HepG2 (cell line): ENCODE data around the gene ADCYAP1R1.

Experiments used
- CTCF ChIP-seq: sonication (generic); formaldehyde crosslinking; IDR thresholded peaks from 2 replicates; pipeline ENCODE4 v1.5.0; 2020; ENCODE audit warnings: mild to moderate bottlenecking, missing genetic modification reagents, moderate library complexity
- MXI1 ChIP-seq: IDR thresholded peaks from 3 replicates; pipeline ENCODE4 v1.6.1; 2012; ENCODE audit warnings: low read depth, low read length, inconsistent platforms, borderline replicate concordance
- NBN ChIP-seq: fragments of 450-650 bp; conservative IDR thresholded peaks from 2 replicates; pipeline ENCODE4 v1.6.1; 2017
- NFATC3 ChIP-seq: sonication (generic); formaldehyde crosslinking; IDR thresholded peaks from 2 replicates; pipeline ENCODE4 v1.5.1; 2020; ENCODE audit warnings: mild to moderate bottlenecking, missing genetic modification reagents
- NPAS2 ChIP-seq: sonication (generic); formaldehyde crosslinking; IDR thresholded peaks from 2 replicates; pipeline ENCODE4 v1.8.0; 2022; ENCODE audit warnings: mild to moderate bottlenecking, missing genetic modification reagents, borderline replicate concordance
- PRPF4 ChIP-seq: fragments of 200-400 bp; formaldehyde crosslinking; IDR thresholded peaks from 2 replicates; pipeline ENCODE4 v1.6.1; 2016; ENCODE audit warnings: low read length, low read depth; ENCODE audit not compliant: poor library complexity, severe bottlenecking
- SATB2 ChIP-seq: sonication (generic); formaldehyde crosslinking; IDR thresholded peaks from 2 replicates; pipeline ENCODE4 v1.5.0; 2020; ENCODE audit warnings: missing genetic modification reagents
- TBX3 ChIP-seq: fragments of 450-650 bp; IDR thresholded peaks from 2 replicates; pipeline ENCODE4 v1.6.1; 2017; ENCODE audit warnings: antibody characterized with exemption, mild to moderate bottlenecking, inconsistent platforms, borderline replicate concordance
- ZNF780A ChIP-seq: sonication (generic); formaldehyde crosslinking; IDR thresholded peaks from 2 replicates; pipeline ENCODE4 v1.8.0; 2022; ENCODE audit warnings: mild to moderate bottlenecking, missing genetic modification reagents, moderate library complexity
- ZNF850 ChIP-seq: sonication (generic); formaldehyde crosslinking; conservative IDR thresholded peaks from 2 replicates; pipeline ENCODE4 v1.9.0; 2021; ENCODE audit warnings: mild to moderate bottlenecking, missing genetic modification reagents

GRCh38 chr7:31004393-31004792 is 47.7 kb upstream of the ADCYAP1R1 start:
- TF ChIP-seq NPAS2 (CRISPR knock-in tag), result no peak
- no peak for TF ChIP-seq ZNF850
- no peak for TF ChIP-seq MXI1
- TF ChIP-seq ZNF780A, result no peak
- no peak for TF ChIP-seq NFATC3 (CRISPR knock-in tag)
- no peak for TF ChIP-seq CTCF (CRISPR knock-in tag)
- TF ChIP-seq PRPF4, result no peak
- no peak for TF ChIP-seq NBN
- TF ChIP-seq SATB2 (CRISPR knock-in tag), result no peak
- TF ChIP-seq TBX3, result no peak
